Inflammatory macrophage (primary cell): ENCODE results near the gene ANGEL2.

Experiments
- DNase-seq, 2 donors: peaks; one replicate each; pipeline ENCODE4 v3.0.0-alpha.2; 2020 to 2022

ANGEL2 gene

DNA sequence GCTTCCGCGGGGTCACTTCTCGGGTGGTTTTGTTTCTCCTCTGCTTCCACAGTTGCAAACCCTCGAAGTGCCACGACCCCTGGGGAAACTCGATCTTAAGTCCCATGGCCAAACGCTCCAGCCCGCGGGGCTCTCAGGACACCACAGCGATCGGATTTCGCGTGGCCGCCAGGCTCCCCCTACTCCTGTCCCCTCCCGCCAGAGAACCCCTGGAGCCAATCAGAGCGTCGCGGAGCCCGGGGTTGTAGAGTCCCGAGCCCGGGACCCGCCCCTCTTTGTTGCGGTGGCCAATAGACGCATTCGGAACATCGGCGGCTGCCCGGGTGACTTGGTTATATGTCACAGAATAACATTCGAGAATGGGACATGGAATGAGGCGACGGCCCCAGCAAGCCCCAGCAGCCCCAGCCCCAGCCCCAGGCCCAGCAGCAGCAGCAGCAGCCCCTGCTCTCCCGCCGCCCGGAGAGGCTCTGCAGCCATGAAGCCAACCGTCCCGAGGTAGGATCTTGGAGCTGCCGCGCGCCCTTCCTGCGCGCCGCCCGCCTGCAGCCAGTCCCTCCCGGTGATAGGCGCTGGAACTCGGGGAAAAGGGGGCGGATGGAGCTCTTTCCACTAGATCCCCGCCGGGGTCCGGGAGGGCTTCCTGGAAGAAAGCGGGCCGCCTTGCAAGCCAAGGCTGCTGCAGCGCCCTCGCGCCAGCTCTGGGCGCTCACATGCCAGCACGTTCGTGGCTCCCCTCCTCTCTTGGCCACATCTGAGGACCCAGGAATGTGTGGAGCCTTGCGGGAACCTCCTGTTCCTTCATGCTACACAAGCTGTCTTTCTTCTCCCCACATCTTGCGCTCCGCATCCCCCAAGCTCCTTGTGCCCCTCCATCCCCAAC lies 65.2 kb downstream of the ANGEL2 start, which contains the start of gene VASH2:
Gene VASH2 (plus strand): TSS at position 299 of the 883 bp plus-strand sequence. CDS start 1,002 bp downstream, outside the sequence.
- peak; percentile 45 to 49 for DNase-seq

DNA sequence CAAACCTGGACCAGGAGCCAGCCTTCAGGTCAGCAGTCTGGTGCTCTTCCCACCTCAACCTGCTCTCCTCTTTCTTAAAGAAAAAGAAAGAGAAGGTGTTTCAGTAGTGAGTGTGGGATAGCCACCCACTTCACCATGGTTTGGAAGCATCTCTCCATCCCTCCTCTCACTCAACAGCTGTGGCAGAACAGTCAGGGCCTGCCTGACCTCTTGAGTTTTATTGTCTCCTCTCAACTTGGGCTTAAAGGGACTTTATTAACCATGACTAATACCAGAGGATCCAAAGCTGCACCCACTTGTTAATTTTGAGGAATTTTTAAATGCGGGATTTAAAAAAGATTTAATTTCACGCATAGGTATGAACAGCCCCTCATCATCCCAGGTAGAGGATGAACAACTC lies 65.9 kb downstream of the ANGEL2 start:
- DNase-seq: no peak

DNA sequence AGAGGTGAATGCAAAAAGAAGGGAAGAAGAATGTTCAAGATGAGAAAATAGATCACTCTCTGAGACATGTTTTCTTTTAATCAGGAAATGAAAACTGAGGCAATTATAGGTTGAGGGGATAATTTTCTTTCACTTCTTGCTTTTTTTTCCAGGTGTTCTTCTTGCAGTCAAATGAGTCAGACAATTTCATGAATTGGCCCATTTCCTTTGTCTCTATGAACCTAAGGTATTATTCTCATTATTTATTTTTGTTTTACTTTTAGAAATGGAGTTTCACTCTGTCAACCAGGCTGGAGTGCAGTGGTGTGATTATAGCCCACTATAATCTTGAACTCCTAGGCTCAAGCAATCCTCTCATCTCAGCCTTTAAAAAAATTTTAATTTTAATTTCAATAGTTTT lies 68.8 kb downstream of the ANGEL2 start:
- DNase-seq: no peak

DNA sequence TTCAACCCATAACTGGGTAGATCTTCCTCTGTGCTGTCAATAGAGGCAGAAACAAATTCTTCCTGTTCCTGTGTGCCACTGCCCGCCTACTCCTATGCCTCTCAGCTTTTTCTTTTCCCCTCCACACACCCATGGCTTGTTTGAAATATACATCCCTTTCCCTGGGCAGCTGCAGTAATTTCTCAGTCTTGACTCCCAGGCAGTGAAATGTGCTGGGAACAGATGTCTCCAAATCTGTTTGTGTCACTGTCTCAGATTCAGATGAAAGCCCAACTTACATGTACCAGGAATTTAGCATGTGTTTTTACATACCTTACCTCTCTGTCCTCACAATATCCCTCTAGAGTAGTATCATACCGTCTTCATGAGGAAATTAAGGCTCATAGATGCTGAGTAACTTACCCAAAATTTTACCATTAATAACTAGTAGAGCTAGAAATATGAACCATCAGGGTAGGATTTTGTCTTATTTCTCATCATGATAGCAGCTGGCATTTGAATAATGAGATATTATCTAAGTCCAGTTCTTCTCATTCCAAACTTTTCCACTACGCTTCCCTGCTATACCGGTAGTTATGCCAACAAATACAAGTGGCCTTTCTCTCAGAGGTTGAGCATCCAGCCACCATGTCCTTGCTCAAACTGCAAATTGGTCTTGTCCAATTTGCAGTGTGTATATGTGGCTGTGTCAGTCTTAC lies 70.1 kb downstream of the ANGEL2 start:
- peak in 1 of 2 donors; percentile 14 for DNase-seq

DNA sequence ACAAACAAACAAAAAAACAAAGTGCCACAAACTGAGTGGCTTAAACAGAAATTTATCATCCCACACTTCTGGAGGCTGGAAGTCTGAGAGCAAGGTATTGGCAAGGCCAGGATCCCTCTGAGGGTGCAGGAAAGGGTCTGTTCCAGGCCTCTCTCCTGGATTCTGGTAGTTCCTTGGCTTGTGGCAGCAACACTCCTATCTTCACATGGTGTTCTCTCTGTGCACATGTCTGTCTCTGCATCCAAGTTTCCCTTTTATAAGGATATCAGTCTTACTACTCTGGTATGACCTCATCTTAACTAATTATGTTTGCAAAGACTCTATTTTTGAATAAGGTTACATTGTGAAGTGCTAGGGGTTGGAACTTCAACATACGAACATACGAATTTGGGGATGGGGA lies 70.6 kb downstream of the ANGEL2 start:
- DNase-seq: no peak

DNA sequence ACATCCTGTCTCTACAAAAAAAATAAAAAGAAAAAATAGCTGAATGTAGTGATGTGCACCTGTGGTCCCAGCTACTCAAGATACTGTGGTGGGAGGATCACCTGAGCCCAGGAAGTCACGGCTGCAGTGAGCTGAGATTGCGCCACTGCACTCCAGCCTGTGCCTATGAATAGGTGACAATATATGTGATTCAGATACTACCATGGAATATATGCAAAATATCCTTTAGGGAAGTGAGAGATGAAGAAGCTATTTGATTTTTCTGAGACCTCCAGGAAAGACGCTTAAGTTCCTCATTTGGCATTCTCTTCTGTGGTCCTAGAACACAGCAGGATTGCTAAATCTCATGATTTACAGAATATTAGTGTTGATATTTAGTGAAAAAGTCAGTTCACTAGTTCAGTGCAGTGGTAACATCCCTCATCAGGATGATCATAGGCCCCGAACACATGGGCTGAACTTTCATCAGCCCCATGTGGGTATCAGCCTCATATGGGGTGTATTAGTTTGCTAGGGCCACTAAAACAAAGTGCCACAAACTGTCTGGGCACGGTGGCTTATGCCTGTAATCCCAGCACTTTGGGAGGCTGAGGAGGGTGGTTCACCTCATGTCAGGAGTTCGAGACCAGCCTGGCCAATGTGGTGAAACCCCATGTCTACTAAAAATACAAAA lies 71.3 kb downstream of the ANGEL2 start:
- peak in 1 of 2 donors; percentile 55 for DNase-seq

DNA sequence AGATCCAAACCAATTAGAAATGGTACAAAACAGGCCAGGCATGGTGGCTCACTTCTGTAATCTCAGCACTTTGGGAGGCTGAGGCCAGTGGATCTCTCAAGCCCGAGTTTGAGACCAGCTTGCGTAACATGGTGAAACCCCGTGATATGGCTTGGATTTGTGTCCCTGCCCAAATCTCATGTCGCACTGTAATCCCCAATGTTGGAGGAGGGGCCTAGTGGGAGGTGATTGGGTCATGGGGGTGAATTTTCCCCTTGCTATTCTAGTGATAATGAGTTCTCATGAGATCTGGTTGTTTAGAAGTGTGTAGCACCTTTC lies 72.3 kb downstream of the ANGEL2 start:
- DNase-seq: no peak

DNA sequence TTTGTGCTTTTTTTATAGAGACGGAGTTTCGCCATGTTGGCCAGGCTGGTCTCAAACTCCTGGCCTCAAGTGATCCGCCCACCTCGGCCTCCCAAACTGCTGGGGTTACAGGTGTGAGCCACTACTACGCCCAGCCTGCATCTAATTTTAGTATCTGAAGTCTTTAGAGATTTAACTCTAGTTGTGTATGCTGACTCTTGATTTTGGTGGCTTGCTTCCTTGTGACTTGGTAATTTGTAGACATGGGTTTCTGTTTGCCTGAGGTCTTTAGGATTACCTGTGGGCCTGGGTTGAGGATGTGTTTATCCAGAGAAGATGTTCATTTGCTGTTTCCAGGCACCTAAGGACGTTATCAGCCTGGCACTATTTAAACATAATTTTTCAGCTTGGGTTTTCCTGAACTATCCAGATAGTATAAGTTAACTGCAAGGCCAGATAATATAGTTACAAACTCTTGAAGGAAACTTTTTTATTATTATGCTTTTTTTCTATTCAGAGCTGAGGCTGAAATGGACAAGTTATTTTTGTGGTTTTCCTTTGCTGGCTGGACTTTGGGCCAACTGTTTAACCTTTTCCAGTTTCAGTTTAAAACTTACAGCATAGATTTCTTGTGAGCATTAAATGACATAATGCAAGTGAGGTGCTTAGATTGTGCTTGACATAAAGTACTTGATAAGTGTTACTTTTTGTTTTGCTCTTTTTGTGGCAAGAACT lies 72.8 kb downstream of the ANGEL2 start:
- DNase-seq: no peak
